Measurements from ENCODE around the gene CDC42EP1.

The CDC42EP1 gene

DNA sequence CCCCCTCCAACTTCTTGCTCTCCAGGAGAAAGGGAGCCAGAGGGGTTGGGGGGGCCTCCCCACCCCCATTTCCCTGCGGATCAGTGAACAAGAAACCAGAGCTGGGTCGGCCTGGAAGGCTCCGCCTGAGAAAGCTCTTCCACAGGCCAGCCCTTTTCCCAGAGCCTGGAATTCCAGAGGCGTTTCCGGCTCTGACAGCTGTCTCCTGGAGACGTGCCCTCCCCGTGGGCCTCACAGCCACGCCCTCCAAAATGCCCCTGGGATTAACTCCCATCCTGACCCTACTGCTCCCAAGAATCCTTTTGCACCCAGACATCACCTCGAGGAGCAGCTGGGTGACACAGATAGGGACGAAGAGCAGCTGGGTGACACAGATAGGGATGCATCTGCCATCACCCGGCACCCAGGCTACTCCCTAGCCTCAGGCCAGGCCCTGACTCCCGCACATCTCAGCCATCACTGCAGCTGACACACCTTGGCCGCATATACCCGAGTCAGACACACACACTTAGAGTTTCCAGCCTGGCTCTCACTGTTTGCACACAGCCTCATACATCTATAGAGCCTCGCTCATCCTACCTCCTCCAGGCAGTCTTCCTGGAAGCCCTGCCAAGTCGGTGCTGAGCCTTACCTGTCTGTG lies 7.6 kb upstream of the CDC42EP1 start:
- TF ChIP-seq TAF1 (IDR thresholded peaks at IDR 0.05; ENCODE audit: borderline replicate concordance, insufficient read depth, low read length), result no peak
- TF ChIP-seq SIN3A (IDR thresholded peaks at IDR 0.05; ENCODE audit: borderline replicate concordance, insufficient read depth, low read length), result no peak
- TF ChIP-seq, protein P1, sequence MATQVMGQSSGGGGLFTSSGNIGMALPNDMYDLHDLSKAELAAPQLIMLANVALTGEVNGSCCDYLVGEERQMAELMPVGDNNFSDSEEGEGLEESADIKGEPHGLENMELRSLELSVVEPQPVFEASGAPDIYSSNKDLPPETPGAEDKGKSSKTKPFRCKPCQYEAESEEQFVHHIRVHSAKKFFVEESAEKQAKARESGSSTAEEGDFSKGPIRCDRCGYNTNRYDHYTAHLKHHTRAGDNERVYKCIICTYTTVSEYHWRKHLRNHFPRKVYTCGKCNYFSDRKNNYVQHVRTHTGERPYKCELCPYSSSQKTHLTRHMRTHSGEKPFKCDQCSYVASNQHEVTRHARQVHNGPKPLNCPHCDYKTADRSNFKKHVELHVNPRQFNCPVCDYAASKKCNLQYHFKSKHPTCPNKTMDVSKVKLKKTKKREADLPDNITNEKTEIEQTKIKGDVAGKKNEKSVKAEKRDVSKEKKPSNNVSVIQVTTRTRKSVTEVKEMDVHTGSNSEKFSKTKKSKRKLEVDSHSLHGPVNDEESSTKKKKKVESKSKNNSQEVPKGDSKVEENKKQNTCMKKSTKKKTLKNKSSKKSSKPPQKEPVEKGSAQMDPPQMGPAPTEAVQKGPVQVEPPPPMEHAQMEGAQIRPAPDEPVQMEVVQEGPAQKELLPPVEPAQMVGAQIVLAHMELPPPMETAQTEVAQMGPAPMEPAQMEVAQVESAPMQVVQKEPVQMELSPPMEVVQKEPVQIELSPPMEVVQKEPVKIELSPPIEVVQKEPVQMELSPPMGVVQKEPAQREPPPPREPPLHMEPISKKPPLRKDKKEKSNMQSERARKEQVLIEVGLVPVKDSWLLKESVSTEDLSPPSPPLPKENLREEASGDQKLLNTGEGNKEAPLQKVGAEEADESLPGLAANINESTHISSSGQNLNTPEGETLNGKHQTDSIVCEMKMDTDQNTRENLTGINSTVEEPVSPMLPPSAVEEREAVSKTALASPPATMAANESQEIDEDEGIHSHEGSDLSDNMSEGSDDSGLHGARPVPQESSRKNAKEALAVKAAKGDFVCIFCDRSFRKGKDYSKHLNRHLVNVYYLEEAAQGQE (IDR thresholded peaks at IDR 0.05; ENCODE audit: insufficient read depth in 1 of 2, low read depth in 2 of 2, low read length in 2 of 2), result no peak
- TF ChIP-seq FOXP2 (optimal IDR thresholded peaks at IDR 0.05; ENCODE audit: borderline replicate concordance, extremely low read depth, extremely low read length, insufficient read depth), result no peak
- no peak for TF ChIP-seq POLR2AphosphoS5 (IDR thresholded peaks at IDR 0.05; ENCODE audit: low read depth, low read length)

DNA sequence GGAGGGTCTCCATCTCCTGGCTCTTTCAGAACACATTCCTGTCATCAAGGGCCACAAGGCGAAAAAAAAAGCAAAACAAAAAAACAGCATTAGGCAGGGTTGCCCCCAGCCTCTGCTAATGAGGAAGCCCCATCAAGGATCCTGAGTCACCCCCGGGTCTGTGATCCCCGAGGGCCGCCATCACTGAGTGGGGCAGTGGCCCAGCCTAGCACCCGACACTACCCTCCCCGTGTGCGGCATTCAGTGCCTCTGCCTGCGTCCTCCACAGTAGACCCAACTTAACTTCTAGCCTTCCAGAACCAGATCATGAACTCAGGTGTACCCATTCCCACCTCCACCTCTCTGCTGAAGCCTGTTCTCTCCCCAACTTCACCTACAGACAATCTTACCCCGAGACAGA lies 6.6 kb upstream of the CDC42EP1 start:
- TF ChIP-seq SIN3A (IDR thresholded peaks at IDR 0.05; ENCODE audit: borderline replicate concordance, insufficient read depth, low read length) (no peak), FOXP2 (optimal IDR thresholded peaks at IDR 0.05; ENCODE audit: borderline replicate concordance, extremely low read depth, extremely low read length, insufficient read depth) (no peak), POLR2AphosphoS5 (IDR thresholded peaks at IDR 0.05; ENCODE audit: low read depth, low read length) (no peak), TAF1 (IDR thresholded peaks at IDR 0.05; ENCODE audit: borderline replicate concordance, insufficient read depth, low read length) (no peak)
- TF ChIP-seq, protein P1 (IDR thresholded peaks at IDR 0.05; ENCODE audit: insufficient read depth in 1 of 2, low read depth in 2 of 2, low read length in 2 of 2), result no peak

DNA sequence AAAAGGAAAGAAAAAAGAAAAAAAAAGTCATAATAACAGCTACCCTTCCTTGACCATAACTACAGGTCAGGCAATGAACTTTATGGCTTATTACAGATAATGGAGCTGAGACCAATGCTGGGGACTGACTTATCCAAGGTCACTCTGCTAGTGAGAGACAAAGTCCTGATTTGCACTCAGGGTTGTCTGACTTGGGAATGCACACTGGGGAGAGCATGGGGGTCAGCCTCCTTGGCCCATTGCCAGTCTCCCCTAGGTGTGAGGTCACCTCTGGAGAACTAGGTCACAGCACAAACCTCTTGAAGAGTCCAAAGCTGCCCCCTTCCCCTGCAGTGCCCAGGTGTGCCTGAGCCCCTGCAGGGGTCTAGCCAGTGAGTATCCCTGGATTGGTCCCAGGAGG lies 5.3 kb upstream of the CDC42EP1 start:
- no peak for TF ChIP-seq SIN3A (IDR thresholded peaks at IDR 0.05; ENCODE audit: borderline replicate concordance, insufficient read depth, low read length)
- no peak for TF ChIP-seq TAF1 (IDR thresholded peaks at IDR 0.05; ENCODE audit: borderline replicate concordance, insufficient read depth, low read length)
- TF ChIP-seq, protein P1 (IDR thresholded peaks at IDR 0.05; ENCODE audit: insufficient read depth in 1 of 2, low read depth in 2 of 2, low read length in 2 of 2), result no peak
- no peak for TF ChIP-seq POLR2AphosphoS5 (IDR thresholded peaks at IDR 0.05; ENCODE audit: low read depth, low read length)
- no peak for TF ChIP-seq FOXP2 (optimal IDR thresholded peaks at IDR 0.05; ENCODE audit: borderline replicate concordance, extremely low read depth, extremely low read length, insufficient read depth)

DNA sequence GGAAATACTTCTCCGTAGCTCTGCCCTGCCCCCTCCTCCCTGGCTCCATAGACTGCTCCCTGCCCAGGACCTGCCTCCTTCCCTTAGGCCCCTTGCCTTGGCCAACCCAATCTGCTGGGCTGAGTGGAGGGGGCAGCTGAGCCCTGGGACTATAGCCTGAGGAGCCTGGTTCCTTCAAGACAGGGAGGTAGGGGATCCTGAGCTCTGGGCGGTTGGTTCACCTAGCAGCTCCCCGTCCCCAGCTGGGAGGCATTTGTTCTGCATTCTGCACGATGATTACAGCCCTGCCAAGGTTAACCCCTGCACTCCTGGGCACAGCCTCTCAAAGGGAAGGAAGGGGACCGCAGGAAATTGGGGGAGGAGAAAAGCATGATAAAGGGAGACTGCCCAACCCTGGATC lies 3.6 kb upstream of the CDC42EP1 start:
- TF ChIP-seq POLR2AphosphoS5 (IDR thresholded peaks at IDR 0.05; ENCODE audit: low read depth, low read length), result no peak
- TF ChIP-seq SIN3A (IDR thresholded peaks at IDR 0.05; ENCODE audit: borderline replicate concordance, insufficient read depth, low read length), result no peak
- no peak for TF ChIP-seq TAF1 (IDR thresholded peaks at IDR 0.05; ENCODE audit: borderline replicate concordance, insufficient read depth, low read length)
- TF ChIP-seq, protein P1 (IDR thresholded peaks at IDR 0.05; ENCODE audit: insufficient read depth in 1 of 2, low read depth in 2 of 2, low read length in 2 of 2), result no peak
- TF ChIP-seq FOXP2 (optimal IDR thresholded peaks at IDR 0.05; ENCODE audit: borderline replicate concordance, extremely low read depth, extremely low read length, insufficient read depth), result no peak
